ENCODE results near the gene TTC27. TPM values are rescaled to one million over a fixed set of nuclear protein-coding genes. Genes with fewer than 3 reads are reported as not detected.

TTC27 gene
- total and polyA plus RNA-seq, 4 donors: 3.5 to 13.5 (median 6.3) TPM

GRCh38 chr2:32735348-32735747 is 107.5 kb downstream of the TTC27 start:
- no peak overlapping the region for H3K27ac ChIP-seq (ENCODE audit: low read depth in 1 of 2, low read length in 2 of 2)
- H3K27me3 ChIP-seq (ENCODE audit: control insufficient read depth in 4 of 4, insufficient read depth in 4 of 4, low read length in 3 of 4): no peaks in the 10 kb centered on the region
- peaks cover 0 to 6% (median 2%) of the 10 kb centered on the region in 4 donors for H3K36me3 ChIP-seq (ENCODE audit: control insufficient read depth in 4 of 4, insufficient read depth in 3 of 4, low read depth in 1 of 4, low read length in 3 of 4)
- no peaks in the 10 kb centered on the region for H3K4me1 ChIP-seq (ENCODE audit: control insufficient read depth in 4 of 4, insufficient read depth in 4 of 4, low read length in 3 of 4)
- no peak overlapping the region for H3K9ac ChIP-seq (ENCODE audit: low read depth in 1 of 2, low read length in 2 of 2)
- 71% methylated on average over 1 of the region's 1 CpG for WGBS
- no peaks in the 10 kb centered on the region for H3K9me3 ChIP-seq (ENCODE audit: control insufficient read depth in 4 of 4, low read length in 3 of 4)
- no peak overlapping the region for H3K4me3 ChIP-seq (ENCODE audit: low read depth in 1 of 3, low read length in 3 of 3)
- DNase-seq (ENCODE audit: low spot score): no peak
- TF ChIP-seq TAF1 (conservative IDR thresholded peaks at IDR 0.05) (no peak), FOXA2 (IDR thresholded peaks at IDR 0.05) (no peak), YY1 (IDR thresholded peaks at IDR 0.05) (no peak), REST (IDR thresholded peaks at IDR 0.05) (no peak), JUND (IDR thresholded peaks at IDR 0.05) (no peak), RAD21 (IDR thresholded peaks at IDR 0.05) (no peak), EGR1 (IDR thresholded peaks at IDR 0.05; ENCODE audit: low read depth in 2 of 2) (no peak), HNF4G (IDR thresholded peaks at IDR 0.05) (no peak), GABPA (IDR thresholded peaks at IDR 0.05 in 1 of 2, conservative IDR thresholded peaks at IDR 0.05 in 1 of 2) (no peak), ZBTB33 (IDR thresholded peaks at IDR 0.05) (no peak), CTCF (IDR thresholded peaks at IDR 0.05; ENCODE audit: low read depth, low read length, missing input control) (no peak), ATF3 (IDR thresholded peaks at IDR 0.05) (no peak), HNF4A (conservative IDR thresholded peaks at IDR 0.05) (no peak), NR2F2 (IDR thresholded peaks at IDR 0.05) (no peak), FOXA1 (IDR thresholded peaks at IDR 0.05) (no peak)
- TF ChIP-seq, protein P1, sequence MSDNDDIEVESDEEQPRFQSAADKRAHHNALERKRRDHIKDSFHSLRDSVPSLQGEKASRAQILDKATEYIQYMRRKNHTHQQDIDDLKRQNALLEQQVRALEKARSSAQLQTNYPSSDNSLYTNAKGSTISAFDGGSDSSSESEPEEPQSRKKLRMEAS (IDR thresholded peaks at IDR 0.05): no peak

GRCh38 chr2:32738939-32739338 is 111.1 kb downstream of the TTC27 start:
- Histone ChIP-seq H3K9ac (ENCODE audit: low read depth in 1 of 2, low read length in 2 of 2) (no peak overlapping the region), H3K36me3 (ENCODE audit: control insufficient read depth in 4 of 4, insufficient read depth in 3 of 4, low read depth in 1 of 4, low read length in 3 of 4) (peaks cover 0 to 6% (median 2%) of the 10 kb centered on the region in 4 donors)
- WGBS: 90% methylated on average over 2 of the region's 2 CpGs
- no peak for TF ChIP-seq GABPA (IDR thresholded peaks at IDR 0.05 in 1 of 2, conservative IDR thresholded peaks at IDR 0.05 in 1 of 2)
- no peak for TF ChIP-seq RAD21 (IDR thresholded peaks at IDR 0.05)
- TF ChIP-seq FOXA1 (IDR thresholded peaks at IDR 0.05): no peak
- no peak for TF ChIP-seq NR2F2 (IDR thresholded peaks at IDR 0.05)
- no peak for TF ChIP-seq SP1 (IDR thresholded peaks at IDR 0.05)
- no peak for TF ChIP-seq REST (IDR thresholded peaks at IDR 0.05)
- TF ChIP-seq CTCF (IDR thresholded peaks at IDR 0.05; ENCODE audit: low read depth, low read length, missing input control): no peak
- no peak for TF ChIP-seq JUND (IDR thresholded peaks at IDR 0.05)
- no peak for TF ChIP-seq EGR1 (IDR thresholded peaks at IDR 0.05; ENCODE audit: low read depth in 2 of 2)
- TF ChIP-seq HNF4A (conservative IDR thresholded peaks at IDR 0.05): no peak

More at GRCh38 chr2:32738939-32739338, 111.1 kb downstream of the TTC27 start:
- H3K9me3 ChIP-seq (ENCODE audit: control insufficient read depth in 4 of 4, low read length in 3 of 4): no peaks in the 10 kb centered on the region
- no peaks in the 10 kb centered on the region for H3K27me3 ChIP-seq (ENCODE audit: control insufficient read depth in 4 of 4, insufficient read depth in 4 of 4, low read length in 3 of 4)
- no peak overlapping the region for H3K27ac ChIP-seq (ENCODE audit: low read depth in 1 of 2, low read length in 2 of 2)
- no peak for DNase-seq (ENCODE audit: low spot score)
- H3K4me3 ChIP-seq (ENCODE audit: low read depth in 1 of 3, low read length in 3 of 3): no peak overlapping the region
- H3K4me1 ChIP-seq (ENCODE audit: control insufficient read depth in 4 of 4, insufficient read depth in 4 of 4, low read length in 3 of 4): no peaks in the 10 kb centered on the region

All from liver (tissue), 9 donors.